Activated T-cell treated with anti-CD3 and anti-CD28 coated beads for 1 hour (primary cell): ENCODE data around the gene TMEM144.
"Not testable (repeated sequence)": the region's sequence is repeated elsewhere in the genome, so short reads cannot be mapped to it uniquely, and the experiment has no call there.

Source experiments
- DNase-seq: peaks from one replicate; pipeline ENCODE4 v3.0.0-alpha.2; 2020; ENCODE audit warnings: low read depth

Gene TMEM144

GRCh38 chr4:158236304-158237030 is 26.2 kb downstream of the TMEM144 start:
- DNase-seq, result no peak

GRCh38 chr4:158238575-158238974 is 28.3 kb downstream of the TMEM144 start:
- DNase-seq, result no peak

- no peak for DNase-seq
Measured at GRCh38 chr4:158239196-158239595, 28.9 kb downstream of the TMEM144 start.

- no peak for DNase-seq
Measured at GRCh38 chr4:158243071-158243470, 32.8 kb downstream of the TMEM144 start.

- no peak for DNase-seq
Measured at GRCh38 chr4:158250321-158250720, 40.0 kb downstream of the TMEM144 start.

- DNase-seq, result peak; percentile 11
Measured at GRCh38 chr4:158253350-158253980, 43.2 kb downstream of the TMEM144 start.

GRCh38 chr4:158254292-158254691 is 44.0 kb downstream of the TMEM144 start:
- DNase-seq, result no peak

- no peak for DNase-seq
Measured at GRCh38 chr4:158255727-158256324, 45.5 kb downstream of the TMEM144 start.

- no peak for DNase-seq
Measured at GRCh38 chr4:158259955-158260575, 49.8 kb downstream of the TMEM144 start.

- DNase-seq, result no peak
Measured at GRCh38 chr4:158261480-158261879, 51.2 kb downstream of the TMEM144 start.

GRCh38 chr4:158268553-158268952 is 58.3 kb downstream of the TMEM144 start:
- DNase-seq, result no peak

- DNase-seq, result no peak
Measured at GRCh38 chr4:158274636-158275035, 64.3 kb downstream of the TMEM144 start.

- no peak for DNase-seq
Measured at GRCh38 chr4:158277558-158277957, 67.3 kb downstream of the TMEM144 start.

GRCh38 chr4:158279052-158279451 is 68.8 kb downstream of the TMEM144 start:
- not testable (repeated sequence) for DNase-seq

GRCh38 chr4:158280856-158281255 is 70.6 kb downstream of the TMEM144 start:
- no peak for DNase-seq

- no peak for DNase-seq
Measured at GRCh38 chr4:158282252-158282651, 72.0 kb downstream of the TMEM144 start.

GRCh38 chr4:158285429-158286216 is 75.3 kb downstream of the TMEM144 start:
- no peak for DNase-seq

- DNase-seq, result no peak
Measured at GRCh38 chr4:158290912-158291311, 80.6 kb downstream of the TMEM144 start.

- no peak for DNase-seq
Measured at GRCh38 chr4:158291334-158292055, 81.2 kb downstream of the TMEM144 start.

GRCh38 chr4:158292156-158292555 is 81.9 kb downstream of the TMEM144 start:
- DNase-seq, result no peak

- no peak for DNase-seq
Measured at GRCh38 chr4:158295053-158295452, 84.8 kb downstream of the TMEM144 start.
